Eye (tissue), 1 donor: ENCODE results near the gene FAM186B.
"Not testable (repeated sequence)": the region's sequence is repeated elsewhere in the genome, so short reads cannot be mapped to it uniquely, and the experiment has no call there.

Experiments used
- DNase-seq: peaks from one replicate; pipeline ENCODE4 v3.0.0-alpha.2; 2015

The FAM186B gene

GRCh38 chr12:49635036-49635435 is 29.6 kb upstream of the FAM186B start:
- DNase-seq, result no peak

GRCh38 chr12:49633703-49634345 is 28.4 kb upstream of the FAM186B start:
- no peak for DNase-seq

- DNase-seq, result no peak
These were observed 27.7 kb upstream of the FAM186B start for GRCh38 chr12:49632986-49633702.

GRCh38 chr12:49632401-49632800 is 27.0 kb upstream of the FAM186B start:
- DNase-seq, result no peak

GRCh38 chr12:49631336-49631907 is 26.0 kb upstream of the FAM186B start:
- no peak for DNase-seq

- DNase-seq, result no peak
These were observed 22.4 kb upstream of the FAM186B start for GRCh38 chr12:49627752-49628360.

GRCh38 chr12:49626836-49627235 is 21.4 kb upstream of the FAM186B start:
- DNase-seq, result no peak

- no peak for DNase-seq
These were observed 20.9 kb upstream of the FAM186B start for GRCh38 chr12:49626169-49626835.

GRCh38 chr12:49624921-49625577 is 19.6 kb upstream of the FAM186B start:
- DNase-seq, result no peak

- DNase-seq, result peak; percentile 93
These were observed 17.9 kb upstream of the FAM186B start, which contains the start of gene PRPF40B for GRCh38 chr12:49623142-49623904. Gene PRPF40B (plus strand): TSS chr12:49623561. CDS start chr12:49623591, 30 bp downstream.

GRCh38 chr12:49622501-49623141 is 17.2 kb upstream of the FAM186B start:
- no peak for DNase-seq

- DNase-seq, result peak; percentile 66
These were observed 16.4 kb upstream of the FAM186B start for GRCh38 chr12:49621651-49622500.

- no peak for DNase-seq
These were observed 13.8 kb upstream of the FAM186B start for GRCh38 chr12:49619286-49619685.

GRCh38 chr12:49618576-49618975 is 13.1 kb upstream of the FAM186B start:
- no peak for DNase-seq

- DNase-seq, result no peak
These were observed 11.2 kb upstream of the FAM186B start for GRCh38 chr12:49616533-49617219.

GRCh38 chr12:49615725-49616124 is 10.3 kb upstream of the FAM186B start:
- DNase-seq, result no peak

GRCh38 chr12:49612210-49612609 is 6.8 kb upstream of the FAM186B start:
- no peak for DNase-seq

- DNase-seq, result not testable (repeated sequence)
These were observed 5.3 kb upstream of the FAM186B start for GRCh38 chr12:49610785-49611184.

GRCh38 chr12:49609875-49610154 is 4.4 kb upstream of the FAM186B start:
- no peak for DNase-seq
